Neuronal stem cell (in vitro differentiated cells): ENCODE data around the gene PTPRT.
"Not testable (repeated sequence)": the region's sequence is repeated elsewhere in the genome, so short reads cannot be mapped to it uniquely, and the experiment has no call there.

ENCODE experiments used
- DNase-seq: peaks from one replicate; pipeline ENCODE4 v3.0.0-alpha.2; 2013; ENCODE audit warnings: low spot score
- H2AFZ ChIP-seq: one replicate; pipeline ENCODE4 v1.6.1; 2013; ENCODE audit warnings: mild to moderate bottlenecking, low read length, inconsistent platforms
- H2AK5ac ChIP-seq: 2 replicates; pipeline ENCODE4 v1.6.1; 2013; ENCODE audit warnings: low read depth, mild to moderate bottlenecking, inconsistent platforms, low read length, moderate library complexity, mixed read lengths
- H2BK120ac ChIP-seq: 2 replicates; pipeline ENCODE4 v1.6.1; 2013; ENCODE audit warnings: low read depth, mild to moderate bottlenecking, inconsistent platforms, low read length, moderate library complexity, mixed read lengths
- H2BK12ac ChIP-seq: one replicate; pipeline ENCODE4 v1.6.1; 2013; ENCODE audit warnings: low read length, inconsistent platforms
- H2BK15ac ChIP-seq: 2 replicates; pipeline ENCODE4 v1.6.1; 2013; ENCODE audit warnings: mild to moderate bottlenecking, low read length, inconsistent platforms, mixed read lengths
- H2BK5ac ChIP-seq: one replicate; pipeline ENCODE4 v1.6.1; 2013; ENCODE audit warnings: inconsistent platforms, mild to moderate bottlenecking, low read length, moderate library complexity
- H3K14ac ChIP-seq: one replicate; pipeline ENCODE4 v1.6.1; 2013; ENCODE audit warnings: low read length, inconsistent platforms
- H3K18ac ChIP-seq: 2 replicates; pipeline ENCODE4 v1.6.1; 2013; ENCODE audit warnings: low read length, inconsistent platforms
- H3K23ac ChIP-seq: 2 replicates; pipeline ENCODE4 v1.6.1; 2013; ENCODE audit warnings: low read depth, mild to moderate bottlenecking, mixed read lengths, low read length, inconsistent platforms; ENCODE audit not compliant: poor library complexity
- H3K27ac ChIP-seq: replicated peaks from 3 replicates; pipeline ENCODE4 v1.5.1; 2013; ENCODE audit warnings: low read length, inconsistent platforms
- H3K27me3 ChIP-seq, 3 experiments: 2 replicates each; pipeline ENCODE4 v1.6.1; 2013; ENCODE audit warnings: low read length in 3 of 3, mild to moderate bottlenecking in 2 of 3, inconsistent platforms in 1 of 3, low read depth in 1 of 3, mixed read lengths in 1 of 3, moderate library complexity in 1 of 3; ENCODE audit not compliant: control insufficient read depth in 3 of 3, insufficient read depth in 3 of 3
- H3K36me3 ChIP-seq, 2 donors: replicated peaks in 1 of 2; 2 replicates each; pipeline ENCODE4 v1.6.1; 2013; ENCODE audit warnings: low read length in 2 of 2; ENCODE audit not compliant: control insufficient read depth in 2 of 2, insufficient read depth in 2 of 2
- H3K4ac ChIP-seq: 2 replicates; pipeline ENCODE4 v1.6.1; 2013; ENCODE audit warnings: inconsistent platforms, mild to moderate bottlenecking, low read length, moderate library complexity
- H3K4me1 ChIP-seq, 2 donors: 1 replicate in 1 of 2; 2 replicates in 1 of 2; pipeline ENCODE4 v1.6.1; 2013; ENCODE audit warnings: low read length in 2 of 2, low read depth in 1 of 2; ENCODE audit not compliant: control insufficient read depth in 2 of 2, insufficient read depth in 1 of 2
- H3K4me2 ChIP-seq: one replicate; pipeline ENCODE4 v1.6.1; 2013; ENCODE audit warnings: mild to moderate bottlenecking, low read length, inconsistent platforms; ENCODE audit not compliant: insufficient read depth, poor library complexity, severe bottlenecking
- H3K4me3 ChIP-seq, 2 donors: 2 replicates each; pipeline ENCODE4 v1.5.1; 2013; ENCODE audit warnings: low read length in 2 of 2, mild to moderate bottlenecking in 2 of 2, inconsistent platforms in 1 of 2, moderate library complexity in 1 of 2
- H3K79me1 ChIP-seq: one replicate; pipeline ENCODE4 v1.6.1; 2013; ENCODE audit warnings: low read depth, mild to moderate bottlenecking, inconsistent platforms, low read length, moderate library complexity
- H3K9ac ChIP-seq: one replicate; pipeline ENCODE4 v1.6.1; 2013; ENCODE audit warnings: mild to moderate bottlenecking, low read depth, low read length, inconsistent platforms; ENCODE audit not compliant: poor library complexity
- H3K9me3 ChIP-seq, 2 donors: replicated peaks in 1 of 2; 2 replicates each; pipeline versions ENCODE3 to v1.6.1; 2013; ENCODE audit warnings: low read length in 2 of 2, mild to moderate bottlenecking in 2 of 2, inconsistent platforms in 1 of 2, low read depth in 1 of 2, mixed read lengths in 1 of 2, moderate library complexity in 1 of 2; ENCODE audit not compliant: control insufficient read depth in 2 of 2, insufficient read depth in 1 of 2
- H4K8ac ChIP-seq: one replicate; pipeline ENCODE4 v1.6.1; 2013; ENCODE audit warnings: low read depth, mild to moderate bottlenecking, inconsistent platforms, low read length, moderate library complexity
- H4K91ac ChIP-seq: one replicate; pipeline ENCODE4 v1.6.1; 2013; ENCODE audit warnings: low read length, low read depth, mild to moderate bottlenecking, inconsistent platforms; ENCODE audit not compliant: poor library complexity
- WGBS, 2 donors: extraction: QIAGEN DNeasy Blood & Tissue Kit; methylation state at CpG; one replicate each; pipeline ENCODE4 v1.1.7; 2013; ENCODE audit warnings: missing lambda C conversion rate in 2 of 2, mixed read lengths in 1 of 2; ENCODE audit not compliant: insufficient read length in 2 of 2, insufficient replicate concordance in 1 of 2; ENCODE audit errors: extremely low coverage in 2 of 2; 5-methylcytosine and 5-hydroxymethylcytosine counted together

PTPRT gene

GRCh38 chr20:43165611-43166010, 24.1 kb downstream of the PTPRT start:
- Histone ChIP-seq H3K36me3 (no peaks in the 10 kb centered on the region), H3K4me3 (no peak overlapping the region), H3K23ac (no peak overlapping the region), H3K18ac (no peak overlapping the region), H3K27me3 (no peaks in the 10 kb centered on the region), H2BK5ac (no peak overlapping the region), H3K4ac (no peak overlapping the region), H3K4me2 (no peak overlapping the region), H3K4me1 (no peaks in the 10 kb centered on the region), H3K79me1 (no peaks in the 10 kb centered on the region), H3K27ac (no peak overlapping the region), H4K91ac (no peak overlapping the region), H2AFZ (no peak overlapping the region), H2BK120ac (no peak overlapping the region), H4K8ac (no peak overlapping the region), H2AK5ac (no peak overlapping the region), H2BK15ac (no peak overlapping the region), H2BK12ac (no peak overlapping the region), H3K9ac (no peak overlapping the region), H3K14ac (no peak overlapping the region), H3K9me3 (no peaks in the 10 kb centered on the region)
- no peak for DNase-seq
- no CpG with 5 or more reads among the region's 6 CpGs for WGBS, 2 donors

GRCh38 chr20:43164736-43165135, 25.0 kb downstream of the PTPRT start:
- H3K79me1 ChIP-seq, H2AFZ ChIP-seq, H4K8ac ChIP-seq, H3K36me3 ChIP-seq, H2BK15ac ChIP-seq, H3K18ac ChIP-seq, H3K14ac ChIP-seq, H3K4me3 ChIP-seq, H4K91ac ChIP-seq, H3K9ac ChIP-seq, H3K27me3 ChIP-seq, H2BK12ac ChIP-seq, H3K4me2 ChIP-seq, H3K4me1 ChIP-seq, H3K9me3 ChIP-seq, DNase-seq, H3K23ac ChIP-seq, H3K4ac ChIP-seq, H3K27ac ChIP-seq, H2BK5ac ChIP-seq, H2BK120ac ChIP-seq, H2AK5ac ChIP-seq: not testable (repeated sequence)
- WGBS, 2 donors, result no CpG with 5 or more reads among the region's 1 CpG

- H2BK5ac ChIP-seq, result no peak overlapping the region
- H3K27me3 ChIP-seq, result no peaks in the 10 kb centered on the region
- H3K4me3 ChIP-seq, result no peak overlapping the region
- WGBS, 2 donors, result no CpG with 5 or more reads among the region's 6 CpGs
- no peak overlapping the region for H3K4ac ChIP-seq
- no peaks in the 10 kb centered on the region for H3K9me3 ChIP-seq
- H3K9ac ChIP-seq, result no peak overlapping the region
- H4K8ac ChIP-seq, result no peak overlapping the region
- H2BK12ac ChIP-seq, result no peak overlapping the region
- no peaks in the 10 kb centered on the region for H3K36me3 ChIP-seq
- H3K23ac ChIP-seq, result no peak overlapping the region
- H3K4me2 ChIP-seq, result no peak overlapping the region
- H2BK120ac ChIP-seq, result no peak overlapping the region
- no peaks in the 10 kb centered on the region for H3K79me1 ChIP-seq
- H3K14ac ChIP-seq, result no peak overlapping the region
- H4K91ac ChIP-seq, result no peak overlapping the region
- no peak overlapping the region for H2AFZ ChIP-seq
- H2AK5ac ChIP-seq, result no peak overlapping the region
- H3K18ac ChIP-seq, result no peak overlapping the region
- no peaks in the 10 kb centered on the region for H3K4me1 ChIP-seq
- DNase-seq, result no peak
- no peak overlapping the region for H3K27ac ChIP-seq
- H2BK15ac ChIP-seq, result no peak overlapping the region
Measured at GRCh38 chr20:43161716-43162115, 28.0 kb downstream of the PTPRT start.

- Histone ChIP-seq H2AFZ (no peak overlapping the region), H3K18ac (no peak overlapping the region), H3K4me2 (no peak overlapping the region), H2AK5ac (no peak overlapping the region), H3K9ac (no peak overlapping the region), H3K4ac (no peak overlapping the region), H2BK120ac (no peak overlapping the region), H2BK12ac (no peak overlapping the region), H3K9me3 (no peaks in the 10 kb centered on the region), H3K27ac (no peak overlapping the region), H2BK15ac (no peak overlapping the region), H2BK5ac (no peak overlapping the region), H3K14ac (no peak overlapping the region), H4K91ac (no peak overlapping the region), H3K4me3 (no peak overlapping the region), H3K36me3 (no peaks in the 10 kb centered on the region), H3K27me3 (no peaks in the 10 kb centered on the region), H3K4me1 (no peaks in the 10 kb centered on the region), H3K23ac (no peak overlapping the region), H3K79me1 (no peaks in the 10 kb centered on the region), H4K8ac (no peak overlapping the region)
- no CpG with 5 or more reads among the region's 6 CpGs for WGBS, 2 donors
- DNase-seq, result no peak
Measured at GRCh38 chr20:43160941-43161340, 28.8 kb downstream of the PTPRT start.
